ENCODE measurements around the gene LACRT. TPM values are rescaled to one million over a fixed set of nuclear protein-coding genes. Genes with fewer than 3 reads are reported as not detected.

The LACRT gene
- total and polyA plus RNA-seq, 2 of the 4 experiments (the other 2 are of a cell fraction) = not detected

- Histone ChIP-seq H3K9me1 (ENCODE audit: insufficient read depth, low read length) (no peaks in the 10 kb centered on the region), H4K5ac (ENCODE audit: low read depth, low read length) (no peak overlapping the region), H3K56ac (ENCODE audit: extremely low read depth, insufficient read depth, low read length) (no peak overlapping the region), H2BK20ac (ENCODE audit: low read depth, low read length) (no peak overlapping the region), H3K4me1 (ENCODE audit: control insufficient read depth, insufficient read depth, low read length) (no peaks in the 10 kb centered on the region), H3K27ac (ENCODE audit: insufficient read depth, low read length) (no peak overlapping the region), H2AFZ (replicated peaks; ENCODE audit: low read length, poor library complexity) (no peak overlapping the region), H2AK9ac (replicated peaks; ENCODE audit: low read depth, low read length, poor library complexity) (no peak overlapping the region), H3K36me3 (ENCODE audit: control insufficient read depth, insufficient read depth, low read length) (no peaks in the 10 kb centered on the region), H2BK120ac (ENCODE audit: low read depth, low read length) (no peak overlapping the region), H3K9me3 (ENCODE audit: control insufficient read depth, insufficient read depth, low read length) (no peaks in the 10 kb centered on the region), H3K4me3 (ENCODE audit: insufficient read depth, low read depth, low read length) (no peak overlapping the region), H2BK5ac (ENCODE audit: low read depth, low read length, poor library complexity, severe bottlenecking) (no peak overlapping the region), H3K18ac (ENCODE audit: low read depth, low read length) (no peak overlapping the region), H3K9ac (ENCODE audit: low read depth, low read length) (no peak overlapping the region), H3K79me1 (ENCODE audit: low read depth in 1 of 2, low read length in 2 of 2) (no peaks in the 10 kb centered on the region), H2AK5ac (ENCODE audit: low read depth, low read length) (no peak overlapping the region), H3K4ac (ENCODE audit: low read depth, low read length) (no peak overlapping the region), H3K14ac (replicated peaks; ENCODE audit: low read depth, low read length) (no peak overlapping the region), H4K8ac (ENCODE audit: low read depth in 2 of 2, low read length in 2 of 2) (no peak overlapping the region), H3K27me3 (ENCODE audit: control insufficient read depth, insufficient read depth, low read length) (no peaks in the 10 kb centered on the region), H2BK15ac (ENCODE audit: low read depth, low read length) (no peak overlapping the region), H4K20me1 (ENCODE audit: insufficient read depth, low read length) (no peaks in the 10 kb centered on the region), H3K4me2 (ENCODE audit: low read depth, low read length) (no peak overlapping the region), H3K23ac (ENCODE audit: low read depth, low read length) (no peak overlapping the region), H4K91ac (ENCODE audit: insufficient read depth, low read depth, low read length) (no peak overlapping the region)
- WGBS, 2 experiments (ENCODE audit: extremely low coverage in 2 of 2, insufficient read length in 1 of 2) = 0% methylated on average over 1 of the region's 2 CpGs; no CpG with 5 or more reads in 1 of the 2 experiments
- BruUV-seq (replicated peaks) = no TSS peak
- dilution Hi-C loops (cut with HindIII; ENCODE audit: low sequenced_read_pairs, unreplicated experiment) = no loop called here
- CTCF ChIA-PET = no interaction called here
- DNase-seq = no peak
- POLR2A ChIA-PET (ENCODE audit: unreplicated experiment) = no interaction called here
- TF ChIP-seq RFX5 (IDR thresholded peaks at IDR 0.05; ENCODE audit: low read depth, low read length) (no peak), CHD1 (IDR thresholded peaks at IDR 0.05; ENCODE audit: low read depth, low read length) (no peak), RCOR1 (IDR thresholded peaks at IDR 0.05; ENCODE audit: insufficient replicate concordance, low read length) (no peak), USF2 (IDR thresholded peaks at IDR 0.05; ENCODE audit: low read depth, low read length) (no peak), BHLHE40 (IDR thresholded peaks at IDR 0.05; ENCODE audit: low read depth, low read length) (no peak), CEBPB (IDR thresholded peaks at IDR 0.05; ENCODE audit: low read depth, low read length) (no peak), CTCF (conservative IDR thresholded peaks at IDR 0.05; ENCODE audit: low read depth, low read length) (no peak)
- no peak for ATAC-seq (ENCODE audit: low read depth)
- intact Hi-C loops (cut with micrococcal nuclease) = no loop called here
- in situ Hi-C loops (cut with MboI; ENCODE audit: low sequenced_read_pairs) = no loop called here
Measured at GRCh38 chr12:54629925-54630324, 4.8 kb downstream of the LACRT start.
